GM18873 (cell line): ENCODE data around the gene HLA-G.
"Not testable (repeated sequence)": the region's sequence is repeated elsewhere in the genome, so short reads cannot be mapped to it uniquely, and the experiment has no call there.

ENCODE experiments used
- ATAC-seq: cut with Tn5 transposase; IDR thresholded peaks from one replicate; pipeline ENCODE4 v1.9.1; 2021; ENCODE audit warnings: mild to moderate bottlenecking, moderate library complexity, moderate number of reproducible peaks; ENCODE audit not compliant: unreplicated experiment, low FRiP score

Gene HLA-G

DNA sequence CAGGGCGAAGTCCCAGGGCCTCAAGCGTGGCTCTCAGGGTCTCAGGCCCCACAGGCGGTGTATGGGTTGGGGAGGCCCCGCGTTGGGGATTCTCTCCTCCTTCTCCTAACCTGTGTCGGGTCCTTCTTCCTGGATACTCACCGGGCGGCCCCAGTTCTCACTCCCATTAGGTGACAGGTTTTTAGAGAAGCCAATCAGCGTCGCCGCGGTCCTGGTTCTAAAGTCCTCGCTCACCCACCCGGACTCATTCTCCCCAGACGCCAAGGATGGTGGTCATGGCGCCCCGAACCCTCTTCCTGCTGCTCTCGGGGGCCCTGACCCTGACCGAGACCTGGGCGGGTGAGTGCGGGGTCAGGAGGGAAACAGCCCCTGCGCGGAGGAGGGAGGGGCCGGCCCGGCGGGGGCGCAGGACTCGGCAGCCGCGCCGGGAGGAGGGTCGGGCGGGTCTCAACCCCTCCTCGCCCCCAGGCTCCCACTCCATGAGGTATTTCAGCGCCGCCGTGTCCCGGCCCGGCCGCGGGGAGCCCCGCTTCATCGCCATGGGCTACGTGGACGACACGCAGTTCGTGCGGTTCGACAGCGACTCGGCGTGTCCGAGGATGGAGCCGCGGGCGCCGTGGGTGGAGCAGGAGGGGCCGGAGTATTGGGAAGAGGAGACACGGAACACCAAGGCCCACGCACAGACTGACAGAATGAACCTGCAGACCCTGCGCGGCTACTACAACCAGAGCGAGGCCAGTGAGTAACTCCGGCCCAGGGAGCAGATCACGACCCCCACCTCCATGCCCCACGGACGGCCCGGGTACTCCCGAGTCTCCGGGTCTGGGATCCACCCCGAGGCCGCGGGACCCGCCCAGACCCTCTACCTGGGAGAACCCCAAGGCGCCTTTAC is at the start of gene HLA-G:
Gene HLA-G (plus strand): TSS at position 247 of the 892 bp plus-strand sequence. CDS start 20 bp downstream, at position 267.
- no peak for ATAC-seq

DNA sequence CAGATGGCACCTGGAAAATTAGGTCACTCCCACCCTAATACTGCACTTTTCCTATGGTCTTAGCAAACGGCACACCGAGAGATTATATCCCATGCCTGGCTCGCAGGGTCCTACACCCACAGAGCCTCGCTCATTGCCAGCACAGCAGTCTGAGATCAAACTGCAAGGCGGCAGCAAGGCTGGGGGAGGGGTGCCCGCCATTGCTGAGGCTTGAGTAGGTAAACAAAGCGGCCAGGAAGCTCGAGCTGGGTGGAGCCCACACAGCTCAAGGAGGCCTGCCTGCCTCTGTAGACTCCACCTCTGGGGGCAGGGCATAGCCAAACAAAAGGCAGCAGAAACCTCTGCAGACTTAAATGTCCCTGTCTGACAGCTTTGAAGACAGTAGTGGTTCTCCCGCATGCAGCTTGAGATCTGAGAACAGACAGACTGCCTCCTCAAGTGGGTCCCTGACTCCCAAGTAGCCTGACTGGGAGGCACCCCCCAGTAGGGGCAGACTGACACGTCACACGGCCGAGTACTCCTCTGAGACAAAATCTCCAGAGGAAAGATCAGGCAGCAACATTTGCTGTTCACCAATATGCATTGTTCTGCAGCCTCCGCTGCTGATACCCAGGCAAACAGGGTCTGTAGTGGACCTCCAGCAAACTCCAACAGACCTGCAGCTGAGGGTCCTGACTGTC is 47.5 kb upstream of the HLA-G start:
- ATAC-seq, result not testable (repeated sequence)

DNA sequence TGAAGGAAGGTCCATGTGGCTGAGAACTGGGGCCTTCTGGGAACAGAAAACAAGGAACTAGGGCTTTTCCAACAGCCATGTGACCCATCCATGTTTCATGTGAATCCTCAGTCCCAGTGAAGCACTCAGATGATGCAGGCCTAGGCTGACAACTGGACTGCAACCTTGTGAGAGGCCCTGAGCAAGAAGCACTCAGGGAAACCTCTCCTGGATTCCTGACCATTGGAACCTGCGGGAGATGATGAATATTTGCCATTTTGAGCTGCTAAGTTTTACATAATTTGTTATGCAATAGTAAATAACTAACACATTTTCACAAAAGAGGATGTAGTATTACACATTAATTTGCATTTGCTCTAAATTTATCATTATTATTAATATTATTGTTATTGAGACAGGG is 38.4 kb upstream of the HLA-G start:
- no peak for ATAC-seq

- no peak for ATAC-seq
Observed at GRCh38 chr6:29790626-29791025, 37.0 kb upstream of the HLA-G start.

DNA sequence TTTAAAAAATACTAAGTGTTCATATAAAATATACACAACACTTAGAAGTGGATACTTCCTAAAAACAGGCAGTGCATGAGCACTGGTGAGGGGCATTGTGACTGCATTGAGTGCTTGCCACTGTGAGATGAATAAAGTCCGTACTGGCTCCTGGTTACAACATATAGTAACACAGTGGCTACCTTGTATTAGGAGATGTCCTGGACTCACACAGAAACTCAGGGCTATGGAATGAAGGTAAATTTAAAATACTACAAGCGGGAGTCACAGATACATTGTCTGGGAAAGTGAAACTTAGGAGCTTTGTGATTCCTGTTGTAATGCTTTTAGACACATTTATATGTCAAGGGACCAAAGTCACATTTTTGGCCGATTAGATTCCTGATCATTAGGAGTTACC is 36.5 kb upstream of the HLA-G start:
- ATAC-seq, result no peak

- ATAC-seq, result no peak
Observed at GRCh38 chr6:29791786-29792122, 35.9 kb upstream of the HLA-G start.

GRCh38 chr6:29792123-29793035 is 35.2 kb upstream of the HLA-G start:
- ATAC-seq, result no peak

DNA sequence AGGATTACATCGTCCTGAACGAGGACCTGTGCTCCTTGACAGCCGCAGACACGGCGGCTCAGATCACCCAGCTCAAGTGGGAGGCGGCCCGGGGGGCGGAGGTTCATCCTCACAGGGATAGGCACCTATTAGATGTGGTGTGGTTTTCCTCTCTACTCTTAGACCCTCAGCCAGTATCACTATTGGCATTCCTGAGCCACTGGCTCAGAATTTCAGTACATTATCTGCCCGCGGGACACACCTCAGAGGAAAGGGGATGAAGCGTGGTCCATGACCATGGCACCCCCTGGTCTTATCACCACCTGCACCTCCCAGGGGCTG is 34.6 kb upstream of the HLA-G start:
- no peak for ATAC-seq

GRCh38 chr6:29793796-29794195 is 33.8 kb upstream of the HLA-G start:
- no peak for ATAC-seq

DNA sequence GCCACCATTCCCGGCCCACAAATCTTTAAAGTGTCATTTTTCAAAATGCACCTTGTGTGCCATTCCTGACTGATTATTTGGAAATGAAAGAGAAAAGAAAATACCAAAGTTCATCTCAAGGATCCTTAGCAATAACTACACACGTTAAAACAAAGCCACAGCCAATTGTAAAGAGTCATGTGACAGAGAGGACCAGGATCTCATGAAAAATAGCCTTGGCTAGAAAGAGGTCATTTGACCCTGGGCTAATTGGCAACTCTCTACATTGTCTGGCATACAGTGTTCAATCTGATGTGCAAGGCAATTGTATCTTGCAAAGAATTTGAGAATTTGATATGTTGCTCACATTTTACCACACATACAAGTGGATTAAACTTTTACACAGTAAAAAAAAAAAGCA is 31.6 kb upstream of the HLA-G start:
- no peak for ATAC-seq

- no peak for ATAC-seq
Observed at GRCh38 chr6:29797135-29797534, 30.5 kb upstream of the HLA-G start.

- ATAC-seq, result no peak
Observed at GRCh38 chr6:29797966-29798365, 29.7 kb upstream of the HLA-G start.

DNA sequence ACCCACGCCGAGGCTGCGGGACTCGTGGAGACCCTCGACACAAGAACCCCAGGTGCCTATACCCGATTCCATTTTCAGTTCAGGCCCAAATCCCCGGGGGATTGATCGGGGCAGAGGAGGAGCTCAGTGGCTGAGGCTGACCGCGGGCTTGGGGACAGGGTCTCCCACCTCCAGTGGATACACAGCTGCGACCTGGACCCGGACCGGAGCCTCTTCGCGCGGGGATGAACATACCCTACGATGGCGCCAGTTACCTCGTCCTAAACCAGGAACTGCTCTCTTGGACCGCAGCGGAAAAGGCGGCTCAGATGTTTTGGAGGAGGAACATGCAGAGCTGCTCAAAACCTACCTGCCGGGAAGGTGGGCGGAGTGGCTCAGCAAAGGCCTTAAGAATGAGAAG is 27.4 kb upstream of the HLA-G start:
- ATAC-seq, result no peak

GRCh38 chr6:29806387-29806786 is 21.2 kb upstream of the HLA-G start:
- no peak for ATAC-seq

GRCh38 chr6:29809249-29809648 is 18.4 kb upstream of the HLA-G start:
- ATAC-seq, result no peak

- ATAC-seq, result no peak
Observed at GRCh38 chr6:29810371-29810770, 17.3 kb upstream of the HLA-G start.

- ATAC-seq, result no peak
Observed at GRCh38 chr6:29811377-29811776, 16.2 kb upstream of the HLA-G start.

DNA sequence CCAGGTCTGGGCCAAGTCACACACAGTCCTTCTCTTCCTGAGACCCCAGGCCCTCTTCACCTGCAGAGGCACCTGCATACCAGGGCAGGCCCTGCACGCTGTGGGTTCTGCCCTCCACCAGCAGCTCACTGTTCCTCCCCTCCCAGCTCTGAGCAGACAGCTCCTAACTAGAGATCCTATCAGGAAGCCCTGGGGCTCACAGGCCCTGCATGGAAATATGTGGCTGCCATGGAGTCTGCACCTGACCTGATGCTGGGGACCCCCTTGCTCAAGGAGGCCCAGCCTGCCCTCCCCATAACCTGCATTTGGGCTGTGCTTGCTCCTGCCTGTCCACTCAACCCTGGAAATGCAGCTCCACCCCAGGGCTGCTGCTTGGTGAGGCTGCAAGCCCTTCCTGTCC is 14.6 kb upstream of the HLA-G start:
- no peak for ATAC-seq

DNA sequence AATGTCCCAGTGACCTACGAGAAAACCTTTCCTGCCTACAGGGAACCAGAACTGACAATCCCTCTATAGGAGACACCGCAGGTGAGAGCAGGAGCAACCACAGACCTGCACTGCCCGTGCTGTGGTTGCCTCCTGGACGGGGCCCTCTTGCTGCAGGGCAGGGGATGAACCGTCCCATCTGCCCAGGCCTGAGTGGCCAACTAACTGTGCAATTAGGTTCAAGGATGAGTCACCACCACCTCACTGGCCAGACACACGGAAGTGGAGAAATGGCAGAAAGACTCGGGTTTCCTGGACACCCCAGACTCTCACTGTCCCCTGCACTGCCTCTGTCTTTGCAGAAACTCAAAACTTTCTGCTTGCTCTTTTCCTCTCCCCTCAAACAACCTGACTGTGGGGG is 13.8 kb upstream of the HLA-G start:
- ATAC-seq, result no peak

DNA sequence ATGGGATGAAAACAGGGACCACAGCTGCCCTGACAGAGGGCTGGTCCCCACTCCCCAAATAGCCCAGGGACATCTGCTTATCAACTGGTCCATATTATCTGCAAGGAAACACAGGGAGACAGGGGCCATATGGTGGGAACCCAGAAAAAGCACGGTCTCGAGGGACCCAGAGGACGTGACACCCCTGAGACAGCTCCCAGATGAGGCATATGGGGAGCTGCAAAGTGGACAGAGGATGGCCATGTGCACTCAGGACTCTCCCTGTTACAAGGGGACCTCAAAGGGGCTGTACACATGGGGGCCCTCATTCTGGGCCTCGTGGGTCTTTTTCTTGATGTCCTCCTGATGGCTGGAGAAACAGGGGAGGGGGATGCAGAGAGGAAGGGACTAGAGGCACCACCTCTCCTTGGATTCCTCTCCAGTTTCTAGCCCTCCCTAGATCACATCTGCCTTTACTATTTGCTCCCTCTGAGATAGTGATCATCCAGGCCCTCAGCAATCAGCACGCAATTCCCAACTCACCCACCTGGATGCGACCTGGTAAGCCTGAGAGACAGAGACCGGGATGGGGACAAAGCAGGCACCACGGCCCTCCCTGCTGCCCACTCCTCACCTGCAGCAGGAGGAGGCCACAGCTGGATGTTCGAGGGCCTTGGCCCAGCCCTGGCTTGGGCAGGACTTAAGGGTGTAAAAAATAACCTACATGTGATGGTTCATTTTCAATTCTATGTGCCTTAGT is 13.1 kb upstream of the HLA-G start:
- ATAC-seq, result no peak
